Gastrocnemius medialis (tissue), 4 donors: Measurements from ENCODE around the gene PRPS2. TPM values are rescaled to one million over a fixed set of nuclear protein-coding genes. Genes with fewer than 3 reads are reported as not detected.

ENCODE experiments used
- ATAC-seq, 2 donors: fragments of 150-250 bp; one replicate each; pipeline ENCODE4 v1.9.1; 2016
- DNase-seq, 2 donors: peaks; one replicate each; pipeline ENCODE4 v3.0.0-alpha.2; 2019
- H3K27ac ChIP-seq, 4 donors: fragments of 200-600 bp; sonication (generic); 1 replicate in 1 of 4; 2 replicates in 3 of 4; pipeline ENCODE4 v1.5.1; 2016 to 2018; ENCODE audit warnings: mild to moderate bottlenecking in 2 of 4, moderate library complexity in 1 of 4
- H3K27me3 ChIP-seq, 3 donors: fragments of 200-600 bp; sonication (generic) in 2 of 3; 1 replicate in 1 of 3; 2 replicates in 2 of 3; pipeline versions ENCODE4 v1.5.1 to v1.6.0; 2016 to 2019; ENCODE audit warnings: mild to moderate bottlenecking in 1 of 3, moderate library complexity in 1 of 3
- H3K36me3 ChIP-seq, 2 donors: fragments of 200-600 bp; sonication (generic) in 1 of 2; one replicate each; pipeline ENCODE4 v1.5.1; 2017 to 2018
- H3K4me1 ChIP-seq, 2 donors: fragments of 200-600 bp; sonication (generic) in 1 of 2; one replicate each; pipeline ENCODE4 v1.5.1; 2016 to 2017; ENCODE audit warnings: mild to moderate bottlenecking in 2 of 2
- H3K4me3 ChIP-seq, 4 donors: fragments of 200-600 bp; sonication (generic) in 3 of 4; 1 replicate in 1 of 4; 2 replicates in 3 of 4; pipeline ENCODE4 v1.5.1; 2016 to 2019; ENCODE audit warnings: mild to moderate bottlenecking in 2 of 4
- H3K9me3 ChIP-seq, 3 donors: fragments of 200-600 bp; sonication (generic) in 2 of 3; 1 replicate in 1 of 3; 2 replicates in 2 of 3; pipeline ENCODE4 v1.5.1; 2016 to 2019
- POLR2A ChIP-seq, 2 donors: fragments of 450-650 bp; IDR thresholded peaks; one replicate each; pipeline ENCODE4 v1.6.1; 2017; ENCODE audit warnings: antibody characterized with exemption in 2 of 2, mild to moderate bottlenecking in 2 of 2, moderate library complexity in 2 of 2
- in situ Hi-C, 4 donors: fragments of 200-750 bp; cut with MboI; loops; one replicate each; pipeline versions ENCODE4 v1.15.0 to v1.8.0; 2017; ENCODE audit warnings: low sequenced_read_pairs in 4 of 4
- intact Hi-C: fragments of 100-400 bp; cut with DNase I; formaldehyde crosslinking; loops from one replicate; pipeline ENCODE4 v1.15.1; 2023; ENCODE audit warnings: low total_unique reads
- total RNA-seq, 4 donors: library from RNA; depleted of rRNA; stranded (reverse); fragments of >200 nt; gene quantifications; one replicate each; pipeline versions ENCODE4 v1.1.0 to v1.2.3, GENCODE V29; 2016
- TF ChIP-seq, protein P1 (sequence below), 5 experiments: fragments of 450-650 bp in 3 of 5; fragments of 200-600 bp in 2 of 5; sonication (generic) in 2 of 5; IDR thresholded peaks in 4 of 5; conservative IDR thresholded peaks in 1 of 5; 1 replicate in 4 of 5; 2 replicates in 1 of 5; pipeline ENCODE4 v1.5.1; 2016 to 2019; ENCODE audit warnings: antibody characterized with exemption in 5 of 5, mild to moderate bottlenecking in 3 of 5, moderate library complexity in 3 of 5

Gene PRPS2
- total RNA-seq, 4 donors from 2014 or later: 0.73 to 1.9 (median 1.3) TPM

DNA sequence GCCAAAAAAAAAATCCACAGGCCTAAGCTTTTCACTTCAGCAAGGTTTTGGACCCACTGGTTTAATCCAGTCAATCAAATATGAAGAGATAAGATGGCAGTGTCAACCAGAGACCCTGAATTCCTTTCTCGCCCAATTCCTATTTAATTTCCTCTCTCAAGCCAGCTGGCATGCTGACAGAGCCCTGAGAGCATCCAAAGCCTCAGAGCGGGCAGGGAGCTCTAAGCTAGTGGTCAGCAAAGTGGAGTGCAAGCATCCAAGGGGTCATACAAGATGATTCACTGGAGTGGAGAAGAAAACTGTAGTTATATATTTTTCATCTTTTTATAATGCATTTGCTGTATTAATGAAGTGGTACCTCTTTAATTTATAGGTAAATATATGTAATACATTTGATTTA is 37.8 kb upstream of the PRPS2 start:
- ATAC-seq: no peak
- intact Hi-C loops (no loop called here), in situ Hi-C loops (no loop called here)
- Histone ChIP-seq H3K9me3 (no peaks in the 10 kb centered on the region), H3K36me3 (no peaks in the 10 kb centered on the region), H3K4me3 (no peak overlapping the region), H3K27ac (no peak overlapping the region), H3K27me3 (peaks cover 0 to 3% (median 0%) of the 10 kb centered on the region in 3 donors), H3K4me1 (no peaks in the 10 kb centered on the region)
- TF ChIP-seq, protein P1, sequence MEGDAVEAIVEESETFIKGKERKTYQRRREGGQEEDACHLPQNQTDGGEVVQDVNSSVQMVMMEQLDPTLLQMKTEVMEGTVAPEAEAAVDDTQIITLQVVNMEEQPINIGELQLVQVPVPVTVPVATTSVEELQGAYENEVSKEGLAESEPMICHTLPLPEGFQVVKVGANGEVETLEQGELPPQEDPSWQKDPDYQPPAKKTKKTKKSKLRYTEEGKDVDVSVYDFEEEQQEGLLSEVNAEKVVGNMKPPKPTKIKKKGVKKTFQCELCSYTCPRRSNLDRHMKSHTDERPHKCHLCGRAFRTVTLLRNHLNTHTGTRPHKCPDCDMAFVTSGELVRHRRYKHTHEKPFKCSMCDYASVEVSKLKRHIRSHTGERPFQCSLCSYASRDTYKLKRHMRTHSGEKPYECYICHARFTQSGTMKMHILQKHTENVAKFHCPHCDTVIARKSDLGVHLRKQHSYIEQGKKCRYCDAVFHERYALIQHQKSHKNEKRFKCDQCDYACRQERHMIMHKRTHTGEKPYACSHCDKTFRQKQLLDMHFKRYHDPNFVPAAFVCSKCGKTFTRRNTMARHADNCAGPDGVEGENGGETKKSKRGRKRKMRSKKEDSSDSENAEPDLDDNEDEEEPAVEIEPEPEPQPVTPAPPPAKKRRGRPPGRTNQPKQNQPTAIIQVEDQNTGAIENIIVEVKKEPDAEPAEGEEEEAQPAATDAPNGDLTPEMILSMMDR (IDR thresholded peaks at IDR 0.05 in 4 of 5, conservative IDR thresholded peaks at IDR 0.05 in 1 of 5): no peak
- TF ChIP-seq POLR2A (IDR thresholded peaks at IDR 0.05): no peak
- DNase-seq: no peak

DNA sequence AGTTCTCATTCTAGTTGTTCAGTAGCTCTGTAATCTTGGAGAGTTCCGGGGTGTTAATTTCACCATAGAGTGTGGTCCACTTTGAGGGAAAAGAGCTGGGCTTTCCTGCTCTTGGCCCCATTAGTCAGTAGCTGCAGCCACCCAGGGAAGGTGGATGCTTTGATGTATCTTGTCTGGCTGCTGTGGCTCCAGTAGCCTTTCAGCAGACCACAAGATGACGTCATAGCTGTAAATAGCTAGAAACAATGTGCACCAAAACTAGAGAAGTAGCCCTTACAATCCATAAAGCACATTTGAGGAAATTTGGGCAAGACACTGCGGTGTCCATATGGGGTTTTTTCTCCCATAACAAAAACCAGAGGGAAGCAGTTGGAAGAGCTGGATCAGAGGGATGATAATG is 32.9 kb upstream of the PRPS2 start:
- no peaks in the 10 kb centered on the region for H3K27me3 ChIP-seq
- H3K4me3 ChIP-seq: no peak overlapping the region
- ATAC-seq: no peak
- no peak overlapping the region for H3K27ac ChIP-seq
- H3K9me3 ChIP-seq: no peaks in the 10 kb centered on the region
- intact Hi-C loops (no loop called here), in situ Hi-C loops (no loop called here)
- no peaks in the 10 kb centered on the region for H3K4me1 ChIP-seq
- H3K36me3 ChIP-seq: no peaks in the 10 kb centered on the region
- no peak for DNase-seq
- TF ChIP-seq, protein P1 (IDR thresholded peaks at IDR 0.05 in 4 of 5, conservative IDR thresholded peaks at IDR 0.05 in 1 of 5): no peak
- no peak for TF ChIP-seq POLR2A (IDR thresholded peaks at IDR 0.05)

DNA sequence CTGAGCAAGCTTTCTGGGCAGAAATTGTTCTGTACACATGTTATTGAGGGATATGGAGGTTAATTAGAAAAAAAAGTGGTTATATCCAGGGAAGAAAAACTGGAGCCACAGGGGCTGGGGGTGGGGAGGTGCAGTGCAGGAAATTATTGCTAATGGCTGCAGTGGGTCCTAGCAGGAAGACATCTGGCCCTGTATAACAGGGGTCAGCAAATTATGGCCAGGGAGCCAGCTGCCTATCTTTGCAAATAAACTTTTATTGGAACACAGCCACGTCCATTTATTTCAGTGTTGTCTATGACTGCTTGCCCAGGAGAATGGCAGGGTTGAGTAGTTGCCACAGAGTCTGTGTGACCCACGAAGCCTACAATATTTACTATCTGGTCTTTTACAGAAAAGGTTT is 23.4 kb upstream of the PRPS2 start:
- ATAC-seq: no peak
- Histone ChIP-seq H3K4me3 (no peak overlapping the region), H3K27me3 (peaks cover 0 to 4% (median 0%) of the 10 kb centered on the region in 3 donors), H3K36me3 (no peaks in the 10 kb centered on the region), H3K4me1 (no peaks in the 10 kb centered on the region), H3K9me3 (no peaks in the 10 kb centered on the region), H3K27ac (no peak overlapping the region)
- intact Hi-C loops: no loop called here
- in situ Hi-C loops: no loop called here
- no peak for TF ChIP-seq POLR2A (IDR thresholded peaks at IDR 0.05)
- TF ChIP-seq, protein P1 (IDR thresholded peaks at IDR 0.05 in 4 of 5, conservative IDR thresholded peaks at IDR 0.05 in 1 of 5): no peak
- no peak for DNase-seq

DNA sequence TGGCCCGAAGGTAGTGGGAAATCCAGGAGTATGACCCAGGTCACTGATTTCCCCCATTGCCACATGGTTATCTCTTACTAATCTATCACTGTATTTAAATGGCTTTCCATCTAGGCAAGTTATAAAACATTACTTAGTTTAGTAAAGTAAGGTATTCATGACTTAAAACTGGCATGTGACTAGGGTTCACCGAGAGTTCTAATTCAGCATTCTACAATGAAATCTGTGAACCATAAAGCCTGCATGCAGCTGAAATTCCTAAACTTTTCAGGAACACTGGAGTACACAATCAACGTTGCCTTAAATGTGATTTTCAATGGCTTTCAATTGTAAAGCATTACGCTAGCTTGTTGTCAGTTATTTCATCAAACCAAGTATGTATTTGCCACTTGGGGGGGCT is 22.7 kb upstream of the PRPS2 start:
- Histone ChIP-seq H3K4me1 (no peaks in the 10 kb centered on the region), H3K4me3 (no peak overlapping the region), H3K36me3 (no peaks in the 10 kb centered on the region), H3K9me3 (no peaks in the 10 kb centered on the region), H3K27ac (no peak overlapping the region), H3K27me3 (peaks cover 0 to 6% (median 0%) of the 10 kb centered on the region in 3 donors)
- DNase-seq: no peak
- TF ChIP-seq, protein P1 (IDR thresholded peaks at IDR 0.05 in 4 of 5, conservative IDR thresholded peaks at IDR 0.05 in 1 of 5): no peak
- TF ChIP-seq POLR2A (IDR thresholded peaks at IDR 0.05): no peak
- in situ Hi-C loops (no loop called here), intact Hi-C loops (no loop called here)
- no peak for ATAC-seq

DNA sequence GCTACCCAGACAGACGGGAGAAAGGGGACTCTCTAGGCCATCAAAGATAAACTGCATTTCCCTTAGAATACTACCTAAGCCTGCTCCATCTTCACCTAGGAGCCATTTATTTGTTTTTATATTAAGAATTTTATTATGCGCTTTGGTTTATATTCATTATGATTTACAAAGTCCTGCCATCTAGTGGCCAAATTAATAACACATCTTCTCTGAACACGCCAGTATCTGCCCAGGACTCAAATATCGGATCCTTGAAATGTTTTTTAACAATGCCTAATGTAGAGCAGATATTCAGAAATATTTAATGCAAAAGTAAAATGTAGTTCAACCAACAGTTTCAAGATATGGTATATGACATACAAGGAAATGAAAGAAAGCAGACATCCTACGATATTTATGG is 20.8 kb upstream of the PRPS2 start:
- H3K4me3 ChIP-seq: no peak overlapping the region
- in situ Hi-C loops (no loop called here), intact Hi-C loops (no loop called here)
- peaks cover 0 to 12% (median 6%) of the 10 kb centered on the region in 3 donors for H3K27me3 ChIP-seq
- no peak overlapping the region for H3K27ac ChIP-seq
- H3K4me1 ChIP-seq: no peaks in the 10 kb centered on the region
- H3K36me3 ChIP-seq: no peaks in the 10 kb centered on the region
- H3K9me3 ChIP-seq: no peaks in the 10 kb centered on the region
- TF ChIP-seq, protein P1 (IDR thresholded peaks at IDR 0.05 in 4 of 5, conservative IDR thresholded peaks at IDR 0.05 in 1 of 5): peak in 2 of 5 experiments; percentile 35 to 49
- TF ChIP-seq POLR2A (IDR thresholded peaks at IDR 0.05): no peak
- ATAC-seq (no peak), DNase-seq (no peak)
